Measurements from ENCODE around the gene TRDN.
"Not testable (repeated sequence)": the region's sequence is repeated elsewhere in the genome, so short reads cannot be mapped to it uniquely, and the experiment has no call there.

Gene TRDN

DNA sequence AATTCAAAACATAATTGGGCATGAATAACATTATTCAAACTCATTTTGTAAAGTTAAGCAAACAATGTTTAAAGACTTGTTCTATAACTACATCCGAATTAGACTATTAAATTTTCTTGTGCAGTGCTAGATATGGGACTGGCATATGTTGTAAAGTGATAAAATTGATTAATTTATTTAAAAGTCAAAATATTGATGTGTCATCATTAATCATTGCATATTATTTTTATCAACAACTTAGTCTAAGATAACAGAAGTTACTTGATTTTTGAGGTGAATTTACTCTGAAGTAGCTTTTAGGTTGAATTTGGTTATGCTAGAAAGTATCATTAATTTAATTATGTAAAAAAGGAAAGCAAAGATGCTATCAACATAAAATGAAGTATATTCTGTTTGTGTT is 396.1 kb downstream of the TRDN start:
- Histone ChIP-seq H3K4me1 (ENCODE audit: insufficient read depth, low read length) (no peaks in the 10 kb centered on the region), H3K4me3 (ENCODE audit: low read length) (no peak overlapping the region), H3K9me3 (ENCODE audit: insufficient read depth, low read depth, low read length) (no peaks in the 10 kb centered on the region), H3K27ac (ENCODE audit: low read length) (no peak overlapping the region), H3K36me3 (ENCODE audit: insufficient read depth, low read depth, low read length) (no peaks in the 10 kb centered on the region), H3K9ac (ENCODE audit: low read depth, low read length) (no peak overlapping the region), H3K27me3 (ENCODE audit: insufficient read depth, low read length) (no peaks in the 10 kb centered on the region)

- Histone ChIP-seq H3K4me3 (ENCODE audit: low read length) (no peak overlapping the region), H3K9me3 (ENCODE audit: insufficient read depth, low read depth, low read length) (no peaks in the 10 kb centered on the region), H3K27me3 (ENCODE audit: insufficient read depth, low read length) (no peaks in the 10 kb centered on the region)
These were observed 403.4 kb downstream of the TRDN start for GRCh38 chr6:123233336-123233735.

GRCh38 chr6:123227789-123228188 is 409.0 kb downstream of the TRDN start:
- H3K4me1 ChIP-seq (ENCODE audit: insufficient read depth, low read length); H3K36me3 ChIP-seq (ENCODE audit: insufficient read depth, low read depth, low read length); H3K27ac ChIP-seq (ENCODE audit: low read length); H3K27me3 ChIP-seq (ENCODE audit: insufficient read depth, low read length); H3K9me3 ChIP-seq (ENCODE audit: insufficient read depth, low read depth, low read length); H3K9ac ChIP-seq (ENCODE audit: low read depth, low read length); H3K4me3 ChIP-seq (ENCODE audit: low read length): not testable (repeated sequence)

More at GRCh38 chr6:123233336-123233735, 403.4 kb downstream of the TRDN start:
- Histone ChIP-seq H3K27ac (ENCODE audit: low read length) (no peak overlapping the region), H3K4me1 (ENCODE audit: insufficient read depth, low read length) (no peaks in the 10 kb centered on the region), H3K36me3 (ENCODE audit: insufficient read depth, low read depth, low read length) (no peaks in the 10 kb centered on the region), H3K9ac (ENCODE audit: low read depth, low read length) (no peak overlapping the region)

DNA sequence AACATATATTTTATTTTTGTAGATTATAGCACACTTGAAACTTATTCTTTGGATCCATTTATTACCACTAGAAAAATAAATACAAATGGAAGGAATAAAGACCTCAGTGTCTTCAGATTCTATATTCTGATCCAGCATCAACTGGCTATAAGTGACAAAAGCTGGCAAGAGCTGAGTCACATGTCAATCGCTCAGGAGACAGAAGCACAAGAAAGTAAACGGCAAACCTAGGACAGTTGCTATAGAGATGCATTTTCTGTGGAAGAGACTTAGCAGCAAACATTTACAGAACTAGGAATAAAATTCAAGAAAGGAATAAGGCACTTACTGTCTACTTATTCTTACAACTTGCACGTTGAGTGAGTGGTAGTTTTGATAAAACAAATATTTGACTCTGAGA is 410.4 kb downstream of the TRDN start:
- Histone ChIP-seq H3K9me3 (ENCODE audit: insufficient read depth, low read depth, low read length) (no peaks in the 10 kb centered on the region), H3K27ac (ENCODE audit: low read length) (no peak overlapping the region), H3K4me1 (ENCODE audit: insufficient read depth, low read length) (no peaks in the 10 kb centered on the region), H3K9ac (ENCODE audit: low read depth, low read length) (no peak overlapping the region), H3K27me3 (ENCODE audit: insufficient read depth, low read length) (no peaks in the 10 kb centered on the region), H3K4me3 (ENCODE audit: low read length) (no peak overlapping the region), H3K36me3 (ENCODE audit: insufficient read depth, low read depth, low read length) (no peaks in the 10 kb centered on the region)

- H3K4me1 ChIP-seq (ENCODE audit: insufficient read depth, low read length): no peaks in the 10 kb centered on the region
- H3K9ac ChIP-seq (ENCODE audit: low read depth, low read length): no peak overlapping the region
- H3K9me3 ChIP-seq (ENCODE audit: insufficient read depth, low read depth, low read length): no peaks in the 10 kb centered on the region
- no peaks in the 10 kb centered on the region for H3K36me3 ChIP-seq (ENCODE audit: insufficient read depth, low read depth, low read length)
- no peak overlapping the region for H3K4me3 ChIP-seq (ENCODE audit: low read length)
- no peaks in the 10 kb centered on the region for H3K27me3 ChIP-seq (ENCODE audit: insufficient read depth, low read length)
- H3K27ac ChIP-seq (ENCODE audit: low read length): no peak overlapping the region
These were observed 412.7 kb downstream of the TRDN start for GRCh38 chr6:123224077-123224476.

- Histone ChIP-seq H3K9me3 (ENCODE audit: insufficient read depth, low read depth, low read length) (no peaks in the 10 kb centered on the region), H3K4me3 (ENCODE audit: low read length) (no peak overlapping the region), H3K27me3 (ENCODE audit: insufficient read depth, low read length) (no peaks in the 10 kb centered on the region), H3K9ac (ENCODE audit: low read depth, low read length) (no peak overlapping the region), H3K4me1 (ENCODE audit: insufficient read depth, low read length) (no peaks in the 10 kb centered on the region), H3K36me3 (ENCODE audit: insufficient read depth, low read depth, low read length) (no peaks in the 10 kb centered on the region), H3K27ac (ENCODE audit: low read length) (no peak overlapping the region)
These were observed 413.3 kb downstream of the TRDN start for GRCh38 chr6:123223461-123223860.

DNA sequence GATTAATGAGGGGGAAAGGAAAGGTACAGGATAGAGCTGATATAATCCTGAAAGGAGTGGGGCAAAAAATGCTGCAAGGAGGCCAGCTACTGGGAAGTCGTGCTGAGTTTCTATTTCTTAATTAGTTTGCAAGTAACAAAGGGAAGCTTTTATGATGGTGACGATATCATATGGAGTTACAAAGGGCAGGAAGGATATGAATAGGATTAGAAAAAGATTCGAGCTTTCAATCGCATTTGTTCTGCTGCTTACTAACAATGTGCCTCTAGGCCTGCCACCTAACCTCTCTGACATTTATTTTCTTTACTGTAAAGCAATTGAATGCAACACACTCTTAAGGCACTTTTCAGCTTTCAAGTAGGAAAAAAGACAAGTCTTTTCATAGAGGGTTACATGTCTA is 421.5 kb downstream of the TRDN start:
- no peak overlapping the region for H3K27ac ChIP-seq (ENCODE audit: low read length)
- no peak overlapping the region for H3K9ac ChIP-seq (ENCODE audit: low read depth, low read length)
- no peaks in the 10 kb centered on the region for H3K9me3 ChIP-seq (ENCODE audit: insufficient read depth, low read depth, low read length)
- H3K4me1 ChIP-seq (ENCODE audit: insufficient read depth, low read length): peaks cover 12% of the 10 kb centered on the region; the same call in 1 of the 2 replicates
- H3K36me3 ChIP-seq (ENCODE audit: insufficient read depth, low read depth, low read length): no peaks in the 10 kb centered on the region
- H3K4me3 ChIP-seq (ENCODE audit: low read length): no peak overlapping the region
- H3K27me3 ChIP-seq (ENCODE audit: insufficient read depth, low read length): no peaks in the 10 kb centered on the region

DNA sequence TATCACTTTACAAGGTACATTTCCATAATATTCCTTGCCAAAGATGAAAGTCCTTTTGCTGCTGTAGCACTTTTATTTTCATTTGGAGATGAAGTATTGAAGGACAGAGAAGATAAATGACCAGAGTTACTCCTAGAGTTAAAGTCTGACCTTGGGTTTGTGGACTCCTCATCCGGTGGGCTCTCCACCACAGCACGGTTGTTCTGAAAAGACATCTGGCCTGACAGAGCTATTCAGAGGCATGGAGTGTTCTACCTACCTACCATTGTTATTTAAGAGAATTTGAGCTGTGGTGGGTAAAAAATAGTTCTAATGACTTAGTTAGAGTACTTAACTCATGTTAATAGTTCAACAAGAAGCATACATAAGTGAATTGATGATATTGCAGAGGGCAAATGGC is 422.3 kb downstream of the TRDN start:
- Histone ChIP-seq H3K27ac (ENCODE audit: low read length) (no peak overlapping the region), H3K27me3 (ENCODE audit: insufficient read depth, low read length) (no peaks in the 10 kb centered on the region), H3K9me3 (ENCODE audit: insufficient read depth, low read depth, low read length) (no peaks in the 10 kb centered on the region), H3K4me3 (ENCODE audit: low read length) (no peak overlapping the region), H3K36me3 (ENCODE audit: insufficient read depth, low read depth, low read length) (no peaks in the 10 kb centered on the region), H3K9ac (ENCODE audit: low read depth, low read length) (no peak overlapping the region), H3K4me1 (ENCODE audit: insufficient read depth, low read length) (peaks cover 12% of the 10 kb centered on the region; the same call in 1 of the 2 replicates)

GRCh38 chr6:123213921-123214320 is 422.8 kb downstream of the TRDN start:
- H3K27ac ChIP-seq (ENCODE audit: low read length): no peak overlapping the region
- H3K4me1 ChIP-seq (ENCODE audit: insufficient read depth, low read length): peaks cover 12% of the 10 kb centered on the region; the same call in 1 of the 2 replicates
- H3K9me3 ChIP-seq (ENCODE audit: insufficient read depth, low read depth, low read length): no peaks in the 10 kb centered on the region
- H3K27me3 ChIP-seq (ENCODE audit: insufficient read depth, low read length): no peaks in the 10 kb centered on the region
- no peak overlapping the region for H3K4me3 ChIP-seq (ENCODE audit: low read length)
- no peaks in the 10 kb centered on the region for H3K36me3 ChIP-seq (ENCODE audit: insufficient read depth, low read depth, low read length)
- no peak overlapping the region for H3K9ac ChIP-seq (ENCODE audit: low read depth, low read length)

DNA sequence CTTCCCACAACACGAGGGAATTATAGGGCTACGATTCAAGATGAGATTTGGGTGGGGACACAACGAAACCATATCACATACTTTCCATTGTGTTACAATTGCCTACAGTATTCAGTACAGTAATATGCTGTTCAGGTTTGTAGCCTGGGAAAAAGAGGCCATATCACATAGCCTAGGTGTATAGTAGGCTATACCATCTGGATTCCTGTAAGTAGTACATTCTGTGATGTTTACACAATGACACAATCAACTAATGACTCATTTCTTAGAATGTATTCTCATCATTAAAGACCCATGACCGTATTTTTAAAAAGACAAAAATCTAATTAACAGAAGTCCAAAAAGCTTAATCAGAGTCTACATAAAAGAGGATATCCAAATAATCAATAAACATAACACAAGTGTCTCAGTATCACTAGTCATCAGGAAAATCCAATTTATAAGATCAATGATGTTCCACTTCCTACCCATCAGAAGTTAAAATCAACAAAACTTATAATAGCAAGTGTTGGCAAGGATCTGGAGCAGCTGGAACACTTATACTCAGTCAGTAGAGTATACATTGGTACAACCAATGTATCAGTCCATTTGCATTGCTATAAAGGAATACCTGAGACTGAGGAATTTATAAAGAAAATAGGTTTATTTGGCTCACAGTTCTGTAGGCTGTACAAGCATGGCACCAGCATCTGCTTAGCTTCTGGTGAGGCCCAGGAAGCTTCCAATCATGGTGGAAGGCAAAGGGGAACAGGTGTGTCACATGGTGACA is 424.8 kb downstream of the TRDN start:
- peaks cover 12% of the 10 kb centered on the region; the same call in 1 of the 2 replicates for H3K4me1 ChIP-seq (ENCODE audit: insufficient read depth, low read length)
- H3K27me3 ChIP-seq (ENCODE audit: insufficient read depth, low read length): no peaks in the 10 kb centered on the region
- H3K9me3 ChIP-seq (ENCODE audit: insufficient read depth, low read depth, low read length): no peaks in the 10 kb centered on the region
- no peak overlapping the region for H3K27ac ChIP-seq (ENCODE audit: low read length)
- H3K9ac ChIP-seq (ENCODE audit: low read depth, low read length): no peak overlapping the region
- H3K4me3 ChIP-seq (ENCODE audit: low read length): no peak overlapping the region
- H3K36me3 ChIP-seq (ENCODE audit: insufficient read depth, low read depth, low read length): no peaks in the 10 kb centered on the region

DNA sequence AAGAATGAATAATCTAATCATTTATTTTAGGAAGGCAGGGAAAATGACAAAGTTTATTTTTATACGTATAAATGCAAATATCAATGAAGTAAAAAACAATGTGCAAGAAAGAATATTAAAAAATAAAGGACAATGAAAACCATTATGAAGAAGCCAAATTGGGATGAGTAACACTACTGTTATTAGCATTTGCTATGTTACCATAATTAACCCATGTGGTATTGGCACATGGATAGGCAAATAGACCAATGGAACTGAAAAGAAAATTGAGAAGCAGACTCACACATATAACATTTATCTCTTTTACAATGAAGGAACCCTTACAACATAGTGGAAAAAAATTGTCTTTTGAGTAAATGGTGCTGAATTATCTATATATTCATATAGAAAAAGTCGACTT is 426.1 kb downstream of the TRDN start:
- H3K9me3 ChIP-seq (ENCODE audit: insufficient read depth, low read depth, low read length): no peaks in the 10 kb centered on the region

GRCh38 chr6:123207967-123208510 is 428.7 kb downstream of the TRDN start:
- no peak overlapping the region for H3K9ac ChIP-seq (ENCODE audit: low read depth, low read length)
- no peak overlapping the region for H3K27ac ChIP-seq (ENCODE audit: low read length)
- no peaks in the 10 kb centered on the region for H3K36me3 ChIP-seq (ENCODE audit: insufficient read depth, low read depth, low read length)
- H3K9me3 ChIP-seq (ENCODE audit: insufficient read depth, low read depth, low read length): no peaks in the 10 kb centered on the region
- no peak overlapping the region for H3K4me3 ChIP-seq (ENCODE audit: low read length)
- H3K4me1 ChIP-seq (ENCODE audit: insufficient read depth, low read length): peaks cover 7% of the 10 kb centered on the region; the same call in 1 of the 2 replicates
- H3K27me3 ChIP-seq (ENCODE audit: insufficient read depth, low read length): no peaks in the 10 kb centered on the region

More for the DNA sequence above, 426.1 kb downstream of the TRDN start:
- Histone ChIP-seq H3K36me3 (ENCODE audit: insufficient read depth, low read depth, low read length) (no peaks in the 10 kb centered on the region), H3K4me1 (ENCODE audit: insufficient read depth, low read length) (peaks cover 12% of the 10 kb centered on the region; the same call in 1 of the 2 replicates), H3K9ac (ENCODE audit: low read depth, low read length) (no peak overlapping the region), H3K27me3 (ENCODE audit: insufficient read depth, low read length) (no peaks in the 10 kb centered on the region), H3K4me3 (ENCODE audit: low read length) (no peak overlapping the region), H3K27ac (ENCODE audit: low read length) (no peak overlapping the region)

All from iPS-20b (cell line).